Lung microvascular endothelial cell (primary cell): ENCODE measurements around the gene ACER3. TPM values are rescaled to one million over a fixed set of nuclear protein-coding genes. Genes with fewer than 3 reads are reported as not detected.
A peak's percentile ranks its signal among the peaks of the same experiment; 100 is the strongest.
"Not testable (repeated sequence)": the region's sequence is repeated elsewhere in the genome, so short reads cannot be mapped to it uniquely, and the experiment has no call there.

Experiments used
- DNase-seq, 2 donors: peaks; one replicate each; pipeline versions ENCODE4 v3.0.0 to v3.0.0-alpha.2; 2010; ENCODE audit warnings: low read depth in 2 of 2
- total RNA-seq: library from RNA; depleted of rRNA; stranded (reverse); fragments of >200 nt; gene quantifications from 2 replicates; pipeline ENCODE4 v1.2.1, GENCODE V29; 2014

The ACER3 gene
- total RNA-seq, 1 donor from 2014 or later = 13.5 TPM

DNA sequence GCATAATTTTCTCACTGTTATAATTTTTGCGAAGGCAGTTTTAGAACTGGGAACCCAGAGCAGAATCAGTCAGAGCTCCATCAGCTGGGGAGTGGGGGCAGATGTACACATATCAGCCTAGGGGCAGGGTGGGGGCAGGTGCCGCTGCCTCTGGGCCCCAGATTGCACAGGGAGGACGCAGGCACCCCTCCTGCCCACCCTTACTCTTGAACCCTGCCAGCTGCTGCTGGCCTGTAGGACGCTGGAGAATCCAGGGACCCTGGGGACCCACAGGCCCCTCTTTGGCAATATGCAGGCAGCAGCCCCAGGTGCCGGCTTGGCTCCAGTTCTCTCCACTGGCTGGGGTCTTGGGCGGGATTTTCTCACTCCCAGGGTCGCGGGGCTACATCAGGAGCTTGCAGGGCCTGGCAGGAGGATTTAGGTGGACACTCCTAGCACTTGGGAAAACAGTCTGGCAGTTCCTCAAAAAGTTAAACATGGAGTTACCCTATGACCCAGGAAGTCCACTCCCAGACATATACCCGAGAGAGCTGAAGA is 197.3 kb downstream of the ACER3 start:
- no peak for DNase-seq

DNA sequence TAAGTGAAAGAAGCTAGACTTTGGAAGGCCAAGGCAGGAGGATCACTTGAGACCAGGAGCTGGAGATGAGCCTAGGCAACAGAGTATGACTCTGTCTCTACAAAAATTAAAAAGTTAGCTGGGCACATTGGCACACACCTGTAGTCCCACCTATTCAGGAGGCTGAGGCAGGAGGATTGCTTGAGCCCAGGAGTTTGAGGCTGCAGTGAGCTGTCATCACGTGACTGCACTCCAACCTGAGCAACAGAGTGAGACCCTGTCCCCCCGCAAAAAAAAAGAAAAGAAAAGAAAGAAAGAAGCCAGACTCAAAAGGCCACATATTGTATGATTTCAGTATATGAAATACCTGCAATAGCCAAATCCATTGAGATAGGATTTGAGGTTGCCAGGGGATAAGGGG is 198.2 kb downstream of the ACER3 start:
- no peak for DNase-seq

DNA sequence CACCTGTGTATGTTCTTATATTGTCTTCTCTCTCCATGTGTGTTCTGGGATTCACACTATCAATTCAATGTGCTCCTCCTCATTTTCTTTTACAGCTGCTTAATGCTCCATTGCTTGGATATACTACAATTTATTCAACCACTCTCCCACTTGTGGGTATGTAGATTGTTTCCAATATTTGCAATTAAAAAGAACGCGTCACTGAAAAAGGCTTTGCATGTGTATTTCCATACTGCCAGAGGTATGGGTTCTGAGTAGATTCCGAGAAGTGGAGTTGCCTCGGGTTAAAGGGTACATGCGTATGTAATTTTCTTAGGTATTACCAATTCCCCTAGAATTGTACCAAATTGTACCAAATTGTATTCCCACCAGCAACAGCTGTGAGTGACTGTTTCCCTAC is 199.1 kb downstream of the ACER3 start:
- no peak for DNase-seq

DNA sequence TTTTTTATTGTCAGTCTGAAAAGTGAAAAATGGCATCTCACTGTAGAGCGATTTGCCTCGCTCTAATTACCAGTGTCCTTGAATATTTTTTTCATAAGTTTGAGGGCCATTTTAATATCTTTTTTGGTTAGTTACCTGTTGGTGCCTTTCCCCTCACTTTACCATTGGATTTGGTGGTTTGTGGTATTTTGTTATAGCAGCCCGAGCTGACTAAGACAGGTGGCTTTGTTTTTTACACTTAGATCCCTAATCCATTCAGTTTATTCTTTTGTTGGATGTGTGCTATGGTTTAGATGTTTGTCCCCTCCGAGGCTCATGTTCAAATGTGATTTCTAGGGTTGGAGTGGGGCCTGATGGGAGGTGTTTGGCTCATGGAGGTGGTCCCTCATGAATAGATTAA is 199.5 kb downstream of the ACER3 start:
- no peak for DNase-seq

DNA sequence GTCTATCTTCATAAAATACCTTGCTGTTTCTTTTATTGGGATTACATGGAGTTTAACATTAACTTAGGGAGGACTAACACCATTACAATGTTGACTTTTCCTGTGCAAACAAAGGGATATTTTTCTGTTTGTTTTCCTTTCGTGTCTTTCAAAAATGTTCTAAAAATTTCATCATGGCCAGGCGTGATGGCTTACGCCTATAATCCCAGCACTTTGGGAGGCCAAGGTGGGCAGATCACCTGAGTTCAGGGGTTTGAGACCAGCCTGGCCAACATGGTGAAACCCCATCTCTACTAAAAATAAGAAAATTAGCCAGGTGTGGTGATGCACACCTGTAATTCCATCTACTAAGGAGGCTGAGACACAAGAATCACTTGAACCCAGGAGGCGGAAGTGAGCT is 200.5 kb downstream of the ACER3 start:
- DNase-seq = not testable (repeated sequence)

DNA sequence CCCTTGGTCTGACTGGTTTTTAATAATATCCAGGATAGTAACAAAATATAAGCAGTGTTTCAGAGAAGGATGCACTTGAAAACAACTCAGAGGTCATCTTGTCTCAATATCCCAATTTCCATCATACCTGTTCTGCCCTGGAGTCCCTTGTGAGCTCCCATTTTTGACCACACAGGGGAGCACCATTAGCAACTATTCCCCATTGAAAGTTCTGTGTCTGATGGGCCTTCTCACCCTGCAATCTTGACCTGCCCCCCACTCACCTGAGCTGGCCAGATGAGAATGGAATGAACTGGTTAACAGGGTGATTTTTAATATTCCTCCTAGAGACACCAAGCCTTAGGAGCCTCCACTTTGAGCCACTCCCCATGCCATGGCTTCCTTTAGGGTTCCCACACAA is 202.2 kb downstream of the ACER3 start:
- DNase-seq = peak in 1 of 2 donors; percentile 15

DNA sequence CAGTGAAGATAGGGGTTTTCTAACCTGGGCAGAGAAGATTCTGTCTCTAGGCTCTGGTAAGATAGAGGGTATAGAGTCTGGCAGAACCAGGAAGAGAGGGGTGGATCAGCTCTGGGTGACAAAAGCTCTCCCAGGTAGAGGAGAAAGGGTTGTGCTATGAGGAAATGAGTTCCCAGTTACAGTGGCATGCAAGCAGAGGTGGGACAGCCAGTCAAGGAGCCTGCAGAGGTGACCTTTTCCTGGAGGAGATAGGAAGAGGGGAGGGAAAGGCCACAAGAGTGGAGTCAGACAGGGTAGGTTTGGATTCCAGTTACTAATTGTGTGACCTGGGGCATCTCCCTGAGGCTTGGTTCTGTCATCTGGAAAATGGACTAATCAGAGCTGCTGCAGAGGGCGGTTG is 202.7 kb downstream of the ACER3 start:
- DNase-seq = no peak

DNA sequence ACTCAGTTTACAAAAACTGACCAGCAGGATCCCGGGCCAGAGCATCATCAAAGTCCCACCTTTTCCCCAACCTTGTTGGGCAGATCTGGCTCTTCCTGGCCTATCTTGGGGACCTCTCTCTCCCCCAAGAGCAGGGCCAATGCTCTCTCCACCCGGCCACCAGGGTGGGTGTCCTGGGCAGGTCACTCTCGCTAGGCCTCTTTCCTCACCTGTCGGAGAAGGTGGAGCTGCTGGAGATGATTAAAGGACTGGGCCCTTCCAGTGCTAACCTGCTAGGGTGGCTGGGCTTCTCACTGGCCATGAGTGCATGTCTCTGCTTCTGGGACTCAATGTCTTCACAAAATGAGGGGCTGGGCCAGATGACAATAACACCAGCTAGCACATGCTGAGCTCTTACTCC is 203.1 kb downstream of the ACER3 start:
- DNase-seq = no peak

DNA sequence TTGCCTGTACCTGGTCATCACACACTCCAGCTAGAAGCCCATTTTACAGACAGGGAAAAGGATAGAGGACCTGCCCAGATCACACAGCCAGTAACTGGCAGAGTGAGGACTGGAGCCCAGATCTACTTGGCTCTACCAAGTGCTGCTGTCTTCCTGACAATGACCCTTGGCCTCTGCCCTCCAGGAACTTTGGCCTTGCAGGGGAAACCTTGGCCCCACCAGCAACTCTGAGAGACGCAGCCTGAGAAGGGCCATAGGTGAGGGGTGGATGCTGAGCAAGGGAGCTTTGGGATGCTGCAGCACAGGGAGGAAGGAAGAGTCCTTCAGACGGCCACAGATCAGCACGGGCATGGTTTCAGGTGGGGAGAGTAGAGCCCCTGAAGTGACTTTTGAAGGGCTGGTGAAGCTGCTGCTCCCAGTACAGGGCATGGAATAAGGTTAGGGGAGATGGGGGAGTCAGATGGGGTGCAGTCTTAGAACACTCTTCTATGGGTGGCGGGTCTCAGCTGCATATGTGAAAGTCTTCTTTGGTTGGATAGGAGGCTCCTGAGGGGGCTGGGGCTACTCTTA is 204.0 kb downstream of the ACER3 start:
- DNase-seq = no peak

DNA sequence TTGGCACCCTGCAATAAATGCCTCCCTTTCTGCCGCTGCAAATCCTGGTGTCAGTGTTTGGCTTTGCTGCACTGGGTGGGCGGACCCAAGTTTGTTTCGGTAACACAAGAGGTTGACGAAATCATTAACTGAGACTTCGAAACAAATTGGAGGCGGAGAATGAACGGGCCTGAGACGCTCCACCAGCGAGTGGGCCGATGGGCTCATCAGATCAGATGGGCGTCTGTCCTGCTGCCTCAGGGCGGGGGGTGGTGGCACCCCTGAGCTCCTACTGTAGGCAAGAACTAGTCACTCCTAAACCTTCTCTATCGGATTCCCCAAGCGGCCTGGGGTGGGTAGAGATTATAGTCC is 205.1 kb downstream of the ACER3 start:
- no peak for DNase-seq

DNA sequence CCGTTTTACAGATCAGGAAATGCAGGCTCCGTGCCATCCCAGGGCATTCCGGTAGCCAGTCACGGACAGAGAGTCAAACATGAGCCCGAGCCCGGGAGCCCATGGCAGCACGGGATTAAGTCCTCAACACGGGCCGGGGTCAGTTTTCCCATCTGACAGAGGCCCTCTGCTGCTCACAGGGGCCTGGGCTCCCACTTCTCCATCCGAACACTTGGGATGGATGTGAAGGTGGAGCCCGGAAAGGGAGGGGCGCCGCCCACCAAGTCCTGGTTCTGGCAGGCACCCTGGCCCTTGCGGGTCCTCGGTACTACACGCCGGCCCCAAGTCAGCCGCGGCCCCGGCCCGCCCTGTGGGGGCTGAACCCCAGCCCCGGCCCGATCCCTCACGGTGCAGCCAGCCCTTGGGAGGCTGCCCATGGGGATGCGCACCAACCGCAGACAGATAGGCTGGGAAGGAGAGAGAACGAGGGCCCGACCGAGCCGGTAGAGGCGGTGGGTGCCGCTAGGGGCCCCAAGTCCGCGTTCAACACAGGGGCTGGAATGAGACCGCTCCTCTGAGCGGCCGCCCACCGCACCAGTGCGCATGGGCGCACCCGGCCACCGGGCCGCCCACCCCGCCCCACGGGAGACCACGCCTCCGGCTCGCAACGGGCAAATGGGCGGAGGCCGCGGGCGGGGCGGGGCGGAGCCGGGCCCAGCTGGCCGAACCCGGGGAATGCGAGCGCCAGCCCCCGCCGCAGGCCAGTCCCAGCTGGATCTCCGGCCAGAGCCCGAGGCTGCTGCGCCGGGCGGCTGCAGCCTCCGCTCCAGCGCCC is 205.7 kb downstream of the ACER3 start, which contains the start of gene CAPN5:
Gene CAPN5 (plus strand): TSS at position 743 of the 814 bp plus-strand sequence. CDS start 17,916 bp downstream, outside the sequence.
- DNase-seq = peak; percentile 92 to 95

DNA sequence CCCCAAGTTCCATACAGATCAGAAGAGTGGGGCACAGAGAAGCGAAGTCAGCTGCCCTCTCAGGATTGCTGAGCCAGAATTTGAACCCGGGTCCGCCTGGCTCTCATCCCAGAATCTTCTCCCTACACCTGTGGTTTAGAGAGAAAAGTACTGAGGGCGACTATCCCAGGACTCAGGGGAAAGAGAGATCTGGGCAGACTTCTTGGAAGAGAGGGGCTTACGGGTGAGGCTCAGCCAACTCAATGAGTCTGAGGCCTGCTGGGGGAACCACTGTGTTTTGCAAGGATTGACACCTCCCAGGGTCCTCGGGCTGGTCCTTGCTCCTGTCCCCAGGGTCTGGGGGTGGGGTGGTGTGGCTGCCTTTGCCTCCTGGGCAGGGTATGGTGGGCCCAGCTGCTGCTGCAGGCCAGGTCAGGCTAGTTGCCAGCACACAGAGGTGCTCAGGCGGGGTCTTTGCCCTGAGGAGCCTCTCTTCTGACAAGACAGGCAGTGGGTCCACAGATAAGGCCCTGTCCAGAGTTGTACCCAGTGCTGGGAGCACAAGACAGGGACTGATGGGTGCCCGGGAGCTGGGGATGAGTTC is 207.2 kb downstream of the ACER3 start:
- DNase-seq = no peak

DNA sequence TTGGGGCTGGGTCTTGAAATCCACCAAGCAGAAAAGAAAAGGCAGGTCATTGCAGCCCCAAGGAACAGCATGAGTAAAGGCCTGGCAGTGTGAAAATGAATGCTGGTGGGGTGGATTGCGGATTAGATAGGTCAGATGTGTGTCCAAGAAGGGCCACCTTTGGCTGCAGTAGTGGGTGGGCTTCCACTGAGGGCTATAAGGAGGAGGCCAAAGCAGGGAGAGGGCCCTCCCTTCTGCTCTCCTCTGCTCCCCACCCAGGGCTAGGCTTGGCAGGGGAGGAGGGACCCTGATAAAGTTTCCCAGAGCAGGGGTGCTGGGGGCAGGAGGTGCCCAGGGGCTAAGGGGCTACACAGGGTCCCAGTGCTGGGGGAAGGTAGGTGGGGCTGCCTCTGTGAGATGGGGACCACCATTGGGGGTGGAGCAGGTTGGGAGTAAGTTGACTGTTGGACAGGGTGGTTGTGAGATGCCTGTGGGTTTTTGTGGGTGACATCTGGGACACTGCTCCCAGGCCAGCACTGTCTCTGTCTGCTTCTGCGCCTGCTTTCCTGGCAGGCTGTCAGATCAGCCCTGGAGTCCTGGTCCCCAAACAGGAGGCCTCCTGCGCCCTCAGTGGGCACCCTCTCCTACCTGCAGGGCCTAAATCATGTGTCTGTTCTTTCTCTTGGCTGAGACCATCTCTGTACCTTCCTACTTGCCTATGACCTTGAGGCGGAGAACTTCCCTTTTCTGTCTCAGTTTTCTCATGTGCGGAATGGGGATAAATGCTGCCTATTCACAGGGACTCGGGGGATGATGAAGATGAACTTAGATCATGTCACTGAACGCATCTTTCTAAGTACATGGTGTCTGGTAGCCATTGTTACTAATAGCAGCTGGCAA is 208.0 kb downstream of the ACER3 start:
- DNase-seq = no peak

DNA sequence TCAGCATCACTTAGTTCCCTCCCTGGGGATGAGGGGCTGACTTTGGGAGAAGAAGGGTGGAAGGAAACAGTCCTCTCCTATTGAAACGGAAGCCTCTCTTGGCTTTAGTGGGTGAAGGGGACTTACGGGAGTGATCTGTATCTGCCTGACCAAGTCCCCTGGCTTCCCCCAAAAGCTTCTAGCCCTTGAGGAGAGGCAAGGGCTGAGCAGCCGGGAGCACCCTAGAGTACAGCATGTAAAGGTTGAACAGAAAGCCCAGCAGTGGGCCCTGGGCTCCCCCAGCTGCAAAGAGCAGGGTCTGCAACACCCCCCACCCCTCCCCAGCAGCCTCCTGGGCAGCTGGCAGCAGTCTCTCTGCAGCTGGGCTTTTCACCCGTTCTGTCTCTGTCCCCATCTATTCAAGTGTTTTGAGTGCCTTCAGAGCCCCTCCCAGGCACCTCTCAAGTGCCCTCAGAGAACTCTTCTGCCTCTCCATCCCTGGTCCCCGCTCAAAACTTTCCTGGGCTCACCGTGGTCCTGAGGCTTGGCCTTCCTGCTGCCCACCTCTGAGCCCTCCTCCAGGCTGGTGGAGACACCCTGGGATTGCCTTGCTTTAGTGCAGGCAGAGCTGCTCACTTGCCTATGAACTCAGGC is 208.7 kb downstream of the ACER3 start:
- DNase-seq = no peak

DNA sequence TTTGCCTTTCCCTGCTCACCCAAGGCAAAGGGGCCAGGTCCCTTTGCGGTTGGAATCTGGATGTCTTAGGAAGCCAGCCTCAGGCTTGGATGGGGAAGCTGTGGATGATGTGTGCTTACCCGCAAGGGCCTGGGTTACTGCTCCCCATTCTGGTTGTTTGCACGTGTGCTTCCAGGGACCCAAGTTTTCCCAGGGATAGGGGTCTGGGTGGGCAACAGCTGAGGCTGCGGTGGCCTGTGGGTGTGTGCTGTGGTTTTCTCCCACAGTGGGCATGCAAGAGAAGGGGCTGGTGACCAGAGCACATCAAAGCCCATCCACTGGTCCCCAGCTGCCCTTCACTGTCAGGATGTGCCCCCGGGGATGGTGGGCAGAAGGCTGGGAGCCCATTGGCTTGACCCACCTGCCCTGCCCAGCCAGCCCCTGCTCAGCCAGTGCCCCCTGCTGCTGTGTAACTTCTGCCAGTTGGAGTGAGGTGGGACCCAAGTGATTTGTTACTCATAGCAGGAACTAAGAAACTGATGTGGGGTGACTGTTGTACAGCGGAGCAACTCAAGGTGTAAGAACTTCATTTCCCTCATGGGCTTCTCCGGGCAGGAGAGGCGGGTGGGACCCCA is 209.4 kb downstream of the ACER3 start:
- no peak for DNase-seq

DNA sequence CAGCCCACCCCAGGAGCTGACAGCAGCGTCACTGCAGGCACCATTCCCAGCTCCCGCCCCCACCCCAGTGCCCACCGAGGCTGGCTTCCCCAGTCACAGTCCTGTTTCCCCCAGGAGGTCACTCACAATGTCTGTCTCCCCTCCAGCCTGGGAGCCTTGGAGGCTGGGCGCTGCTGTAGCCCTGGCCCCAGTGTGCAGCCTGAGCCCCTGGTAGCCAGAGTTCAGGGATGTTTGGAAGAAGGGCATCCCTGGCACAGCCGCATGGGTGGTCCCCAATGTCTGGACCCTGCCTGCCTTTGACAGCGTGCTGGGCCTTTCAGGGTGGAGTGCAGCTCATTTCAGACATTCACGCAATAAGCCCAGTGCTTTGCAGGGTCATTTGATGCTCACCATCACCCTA is 210.4 kb downstream of the ACER3 start:
- DNase-seq = no peak

DNA sequence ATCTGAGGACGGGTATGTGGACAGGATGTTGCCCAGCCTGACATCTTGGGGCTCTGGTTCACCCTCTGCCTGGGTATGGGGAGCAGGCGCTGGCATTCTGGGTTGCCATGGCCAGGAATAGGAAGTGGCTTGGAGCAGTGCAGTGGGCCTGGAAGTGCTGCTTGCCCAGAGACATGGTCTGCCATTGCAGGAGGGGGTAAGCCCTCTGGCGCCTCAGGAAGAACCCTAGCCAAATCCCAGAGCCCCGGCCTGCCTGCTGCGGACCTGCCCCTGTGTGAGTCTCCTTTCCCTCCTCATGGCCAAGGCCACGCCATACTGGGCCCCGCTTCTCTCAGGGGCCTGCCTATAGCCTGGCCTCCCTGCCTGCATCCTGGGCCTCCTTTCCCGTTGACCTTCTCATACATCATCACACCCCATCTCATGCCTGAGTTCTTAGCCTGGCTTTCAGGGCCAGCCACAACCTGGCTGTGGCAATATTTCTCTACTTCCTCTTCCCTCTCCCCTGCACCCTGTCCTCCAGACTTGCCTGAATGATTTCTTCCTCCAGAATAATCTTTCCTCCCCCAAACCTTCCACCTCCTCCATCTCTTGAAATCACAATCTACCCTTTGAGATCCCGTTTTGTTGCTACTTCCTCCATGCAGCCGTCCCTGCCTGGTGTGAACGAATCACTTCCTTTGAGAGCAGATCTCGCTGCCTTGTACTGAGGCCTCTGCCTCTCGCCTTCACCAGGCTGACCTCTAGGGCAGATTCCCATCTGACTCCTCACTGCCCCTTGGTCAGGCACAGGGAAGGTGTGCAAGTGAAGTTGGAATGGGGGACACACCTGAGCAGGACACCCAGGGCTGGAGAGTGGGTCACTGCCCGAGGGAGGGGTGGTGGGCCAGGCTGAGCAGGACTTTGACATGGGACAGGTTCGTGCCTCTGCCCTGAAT is 211.2 kb downstream of the ACER3 start:
- DNase-seq = peak in 1 of 2 donors; percentile 32

DNA sequence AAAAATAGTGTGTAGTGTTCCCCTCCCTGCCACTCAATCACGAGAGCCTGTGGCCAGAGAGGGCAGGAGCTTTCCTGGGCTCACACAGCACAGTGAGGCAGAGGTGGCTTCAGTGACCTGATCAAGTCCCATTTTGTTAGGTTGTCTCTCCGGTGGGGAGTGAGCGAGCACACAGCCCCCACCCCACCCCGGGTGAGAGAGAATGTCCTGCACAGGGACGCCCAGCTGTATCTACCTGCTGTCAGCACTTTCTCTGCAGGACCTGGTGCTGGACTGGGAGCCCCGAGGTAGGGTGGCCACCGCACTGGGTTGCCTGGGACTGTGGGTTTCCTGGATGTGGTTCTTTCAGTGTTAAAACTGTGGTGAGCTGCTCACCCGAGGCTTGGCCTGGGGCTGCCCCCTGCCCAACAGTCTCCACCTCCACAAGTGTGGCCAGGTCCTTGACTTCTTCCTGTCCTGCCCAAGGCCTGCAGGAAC is 212.2 kb downstream of the ACER3 start:
- no peak for DNase-seq

DNA sequence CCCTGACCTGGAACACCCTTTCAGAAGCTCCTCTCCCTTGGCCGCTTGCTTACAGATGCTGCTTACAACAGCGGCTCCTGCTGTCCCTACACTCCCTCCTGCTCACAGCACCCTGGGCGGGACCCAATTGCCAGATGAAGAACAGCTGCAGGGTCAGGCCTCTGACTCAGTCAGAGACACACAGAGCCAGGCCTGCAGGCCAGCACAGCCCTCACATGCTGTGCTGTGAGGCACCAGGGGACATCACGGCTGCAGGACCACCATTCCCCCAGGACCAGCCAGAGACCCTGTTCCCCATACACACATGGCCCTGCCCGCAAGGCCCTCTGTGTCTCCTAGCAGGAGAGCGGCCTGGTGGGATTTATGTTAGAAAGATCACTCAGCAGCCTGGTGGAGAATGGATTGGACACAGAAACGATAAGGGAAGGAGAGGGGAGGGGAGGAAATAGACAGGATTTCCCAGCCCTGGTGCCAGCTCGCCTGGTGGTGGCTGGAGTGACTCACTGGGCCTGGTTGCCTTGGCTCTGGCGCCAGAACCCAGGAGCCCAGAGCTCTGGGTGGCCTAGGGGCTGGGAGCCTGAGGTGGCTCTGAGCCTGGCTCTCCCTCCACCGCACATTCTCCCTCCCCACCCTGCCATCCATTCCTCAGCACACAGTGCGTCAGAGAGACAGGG is 212.7 kb downstream of the ACER3 start:
- DNase-seq = peak; percentile 85 to 89
